HL-60 (cell line): ENCODE results near the gene SOX5.

Experiments used
- CTCF ChIP-seq: IDR thresholded peaks from one replicate; pipeline ENCODE4 v1.5.1; 2011; ENCODE audit warnings: low read length, control low read depth, inconsistent platforms; ENCODE audit not compliant: insufficient read depth
- REST ChIP-seq: IDR thresholded peaks from 2 replicates; pipeline ENCODE4 v1.6.1; 2012; ENCODE audit warnings: low read depth; ENCODE audit not compliant: insufficient replicate concordance

GRCh38 chr12:23721268-23721667 is 228.2 kb downstream of the SOX5 start:
- TF ChIP-seq CTCF (no peak), REST (no peak)
